Left lung (tissue), 14 donors: ENCODE data around the gene KPNA5. TPM values are rescaled to one million over a fixed set of nuclear protein-coding genes. Genes with fewer than 3 reads are reported as not detected.

ENCODE experiments used
- ATAC-seq: fragments of 200-7000 bp; cut with Tn5 transposase; one replicate; pipeline ENCODE4 v1.9.1; 2020; ENCODE audit warnings: moderate library complexity
- DNase-seq, 4 donors: peaks; one replicate each; pipeline ENCODE4 v3.0.0-alpha.2; 2013 to 2020
- H3K27ac ChIP-seq, 2 donors: fragments of 200-600 bp; sonication (generic) in 1 of 2; one replicate each; pipeline versions ENCODE4 v1.5.0 to v1.8.0; 2020 to 2021
- H3K27me3 ChIP-seq, 2 donors: fragments of 200-600 bp; sonication (generic) in 1 of 2; one replicate each; pipeline versions ENCODE4 v1.5.0 to v1.8.0; 2020 to 2021
- H3K36me3 ChIP-seq, 2 donors: fragments of 200-600 bp; sonication (generic) in 1 of 2; one replicate each; pipeline versions ENCODE4 v1.5.0 to v1.8.0; 2020 to 2021
- H3K4me1 ChIP-seq, 2 donors: fragments of 200-600 bp; one replicate each; pipeline ENCODE4 v1.8.0; 2021
- H3K4me3 ChIP-seq, 2 donors: fragments of 200-600 bp; sonication (generic) in 1 of 2; one replicate each; pipeline versions ENCODE4 v1.5.0 to v1.8.0; 2020 to 2021; ENCODE audit warnings: mild to moderate bottlenecking in 1 of 2
- H3K9me3 ChIP-seq, 2 donors: fragments of 200-600 bp; sonication (generic) in 1 of 2; one replicate each; pipeline versions ENCODE4 v1.5.0 to v1.8.0; 2020 to 2021
- CTCF ChIP-seq, 2 donors: fragments of 200-600 bp; sonication (generic) in 1 of 2; IDR thresholded peaks; one replicate each; pipeline versions ENCODE4 v1.5.0 to v1.8.0; 2021; ENCODE audit warnings: antibody characterized with exemption in 2 of 2
- intact Hi-C, 2 donors: fragments of 100-400 bp; cut with DNase I; formaldehyde crosslinking; loops; one replicate each; pipeline versions ENCODE4 v1.11.2 to v1.14.2; 2022
- long read RNA-seq, 12 donors: library from polyadenylated mRNA in 2 of 12; unstranded in 2 of 12; transcript quantifications; one replicate each; pipeline ENCODE4 v2.0.0 and lab custom pipeline, GENCODE V29; 2019 to 2026
- polyA plus RNA-seq, 6 donors: library from polyadenylated mRNA; unstranded; fragments of 120-200 nt; gene quantifications; one replicate each; pipeline ENCODE4 v1.2.1, GENCODE V29; 2013; ENCODE audit not compliant: insufficient read length in 6 of 6
- total RNA-seq, 2 donors: library from RNA; stranded (reverse); fragmentation: NEBNext Ultra II Directional; extraction: Animal tissue kit (Norgen Biotek cat#: 25700); gene quantifications; one replicate each; pipeline ENCODE4 v1.2.1, GENCODE V29; 2021
- donor health status: DM: no; HTN: yes; CAD: no.
- donor health status: DM: no; HTN: no; CAD: no.

KPNA5 gene
- total RNA-seq (10 to 100 TPM; 10.2 to 11.8 TPM), polyA plus RNA-seq (10 to 100 TPM; 24.7 to 31.1 (median 27.1) TPM)
- long read RNA-seq, donor 1, full-length matches to known transcripts: 8 of 18 reads
- long read RNA-seq, donor 1, partial matches to known transcripts: 10 of 18 reads
- long read RNA-seq, donor 1, other reads (novel, unspliced or antisense): 0 of 18 reads
- long read RNA-seq, donor 2, full-length matches to known transcripts: 5 of 222 reads
- long read RNA-seq, donor 2, partial matches to known transcripts: 217 of 222 reads
- long read RNA-seq, donor 2, other reads (novel, unspliced or antisense): 0 of 222 reads
- long read RNA-seq, donor 3, full-length matches to known transcripts: 3 of 188 reads
- long read RNA-seq, donor 3, partial matches to known transcripts: 24 of 188 reads
- long read RNA-seq, donor 3, other reads (novel, unspliced or antisense): 161 of 188 reads
- long read RNA-seq, donor 4, partial matches to known transcripts: 3 of 4 reads
- long read RNA-seq, donor 4, other reads (novel, unspliced or antisense): 1 of 4 reads
- long read RNA-seq, donor 5, full-length matches to known transcripts: 3 of 202 reads
- long read RNA-seq, donor 5, partial matches to known transcripts: 51 of 202 reads
- long read RNA-seq, donor 5, other reads (novel, unspliced or antisense): 148 of 202 reads
- long read RNA-seq, donor 6, full-length matches to known transcripts: 4 of 183 reads
- long read RNA-seq, donor 6, partial matches to known transcripts: 56 of 183 reads
- long read RNA-seq, donor 6, other reads (novel, unspliced or antisense): 123 of 183 reads
- long read RNA-seq, donor 7, full-length matches to known transcripts: 2 of 2 reads
- long read RNA-seq, donor 7, partial matches to known transcripts: 0 of 2 reads
- long read RNA-seq, donor 7, other reads (novel, unspliced or antisense): 0 of 2 reads
- long read RNA-seq, donor 8, full-length matches to known transcripts: 5 of 5 reads
- long read RNA-seq, donor 8, partial matches to known transcripts: 0 of 5 reads
- long read RNA-seq, donor 8, other reads (novel, unspliced or antisense): 0 of 5 reads
- long read RNA-seq, donor 9: 0 reads
- long read RNA-seq, donor 10, partial matches to known transcripts: 0 of 6 reads
- long read RNA-seq, donor 10, other reads (novel, unspliced or antisense): 6 of 6 reads
- long read RNA-seq, donor 11, full-length matches to known transcripts: 5 of 5 reads
- long read RNA-seq, donor 11, partial matches to known transcripts: 0 of 5 reads
- long read RNA-seq, donor 11, other reads (novel, unspliced or antisense): 0 of 5 reads
- long read RNA-seq, donor 12, full-length matches to known transcripts: 2 of 2 reads
- long read RNA-seq, donor 12, partial matches to known transcripts: 0 of 2 reads
- long read RNA-seq, donor 12, other reads (novel, unspliced or antisense): 0 of 2 reads

- DNase-seq (peak; percentile 80 to 98 (median 92)), ATAC-seq (peak; percentile 97)
- Histone ChIP-seq H3K27me3 (no peaks in the 10 kb centered on the region), H3K36me3 (peaks cover 2 to 5% of the 10 kb centered on the region in 2 donors), H3K9me3 (no peaks in the 10 kb centered on the region), H3K4me1 (peaks cover 0 to 33% of the 10 kb centered on the region in 2 donors), H3K27ac (peak within 1 kb of the TSS; percentile 92 to 98), H3K4me3 (peak within 1 kb of the TSS; percentile 70 to 75)
- intact Hi-C loops: no loop called here
- no peak for TF ChIP-seq CTCF (IDR thresholded peaks at IDR 0.05)
These were observed at the start of gene KPNA5 for GRCh38 chr6:116680880-116681672. Gene KPNA5 (plus strand): TSS chr6:116681211. CDS start chr6:116681335, 124 bp downstream.

GRCh38 chr6:116631379-116631990 lies 49.5 kb upstream of the KPNA5 start:
- Histone ChIP-seq H3K36me3 (peaks cover 0 to 13% of the 10 kb centered on the region in 2 donors), H3K27me3 (no peaks in the 10 kb centered on the region), H3K9me3 (no peaks in the 10 kb centered on the region), H3K27ac (no peak overlapping the region), H3K4me1 (no peaks in the 10 kb centered on the region), H3K4me3 (no peak overlapping the region)
- ATAC-seq (peak; percentile 49), DNase-seq (peak in 1 of 4 donors; percentile 53)
- TF ChIP-seq CTCF (IDR thresholded peaks at IDR 0.05): no peak
- intact Hi-C loops: no loop called here

GRCh38 chr6:116633685-116634084 lies 47.3 kb upstream of the KPNA5 start:
- Histone ChIP-seq H3K4me3 (no peak overlapping the region), H3K27me3 (no peaks in the 10 kb centered on the region), H3K4me1 (no peaks in the 10 kb centered on the region), H3K9me3 (no peaks in the 10 kb centered on the region), H3K27ac (no peak overlapping the region), H3K36me3 (peaks cover 0 to 20% of the 10 kb centered on the region in 2 donors)
- intact Hi-C loops: no loop called here
- ATAC-seq: no peak
- no peak for DNase-seq
- no peak for TF ChIP-seq CTCF (IDR thresholded peaks at IDR 0.05)

GRCh38 chr6:116648156-116648555 lies 32.9 kb upstream of the KPNA5 start:
- no peak for DNase-seq
- Histone ChIP-seq H3K9me3 (no peaks in the 10 kb centered on the region), H3K4me1 (no peaks in the 10 kb centered on the region), H3K27ac (no peak overlapping the region), H3K27me3 (no peaks in the 10 kb centered on the region), H3K36me3 (peaks cover 0 to 40% of the 10 kb centered on the region in 2 donors), H3K4me3 (no peak overlapping the region)
- intact Hi-C loops: no loop called here
- TF ChIP-seq CTCF (IDR thresholded peaks at IDR 0.05): no peak
- no peak for ATAC-seq
